Measurements from ENCODE around the gene TPGS2. TPM values are rescaled to one million over a fixed set of nuclear protein-coding genes. Genes with fewer than 3 reads are reported as not detected.

The TPGS2 gene
- polyA plus RNA-seq, 1 of the 3 experiments (the other 2 are of a cell fraction) = 235 TPM

- Histone ChIP-seq H3K79me2 (ENCODE audit: insufficient read depth) (no peaks in the 10 kb centered on the region), H3K4me3 (ENCODE audit: low read depth in 2 of 2, low read length in 1 of 2) (no peak overlapping the region), H3K9me3 (no peaks in the 10 kb centered on the region), H3K4me2 (no peak overlapping the region), H4K20me1 (ENCODE audit: insufficient read depth) (no peaks in the 10 kb centered on the region), H3K27ac (ENCODE audit: low read depth in 2 of 2, low read length in 1 of 2) (no peak overlapping the region), H3K9ac (no peak overlapping the region), H3K36me3 (replicated peaks in 1 of 2; ENCODE audit: control insufficient read depth in 1 of 2, insufficient read depth in 2 of 2, low read length in 1 of 2) (peaks cover 2 to 23% of the 10 kb centered on the region in 2 experiments), H3K4me1 (ENCODE audit: control insufficient read depth in 1 of 2, insufficient read depth in 2 of 2, low read depth in 1 of 2, low read length in 1 of 2) (no peaks in the 10 kb centered on the region; a peak in 2 of 4 replicates), H3K27me3 (ENCODE audit: insufficient read depth) (no peaks in the 10 kb centered on the region), H3K9me2 (no peaks in the 10 kb centered on the region), H2AFZ (ENCODE audit: low read depth) (no peak overlapping the region), H3F3A (replicated peaks; ENCODE audit: insufficient read depth) (no peaks in the 10 kb centered on the region)
- 100% methylated on average over 1 of the region's 1 CpG for WGBS (ENCODE audit: low lambda C conversion rate)
- CTCF ChIA-PET = interaction anchor here (1.5 to 1.9 kb wide), 2 partner anchors 9 to 90 kb away, joined by 3 to 9 read pairs; no protein-coding TSS in a partner anchor
- DNase-seq = no peak
- POLR2A ChIA-PET = no interaction called here
- TF ChIP-seq IRF3 (IDR thresholded peaks at IDR 0.05; ENCODE audit: low read depth, low read length) (no peak), RCOR1 (IDR thresholded peaks at IDR 0.05; ENCODE audit: low read length) (no peak), TEAD4 (IDR thresholded peaks at IDR 0.05; ENCODE audit: borderline replicate concordance, insufficient read depth) (no peak), NRF1 (IDR thresholded peaks at IDR 0.05; ENCODE audit: low read depth, low read length) (no peak), EZH2phosphoT487 (IDR thresholded peaks at IDR 0.05; ENCODE audit: borderline replicate concordance, low read depth) (no peak), MXI1 (IDR thresholded peaks at IDR 0.05; ENCODE audit: low read depth, low read length) (no peak), MAX (IDR thresholded peaks at IDR 0.05; ENCODE audit: low read depth) (no peak), SIN3A (IDR thresholded peaks at IDR 0.05; ENCODE audit: borderline replicate concordance, low read depth, low read length) (no peak), TCF12 (IDR thresholded peaks at IDR 0.05) (no peak), GABPA (IDR thresholded peaks at IDR 0.05; ENCODE audit: low read depth) (no peak), JUND (IDR thresholded peaks at IDR 0.05) (no peak), CHD2 (IDR thresholded peaks at IDR 0.05; ENCODE audit: low read length, partially characterized antibody) (no peak), ZBTB33 (IDR thresholded peaks at IDR 0.05; ENCODE audit: borderline replicate concordance, low read depth) (no peak), REST (IDR thresholded peaks at IDR 0.05; ENCODE audit: low read depth, low read length) (no peak), RFX5 (IDR thresholded peaks at IDR 0.05; ENCODE audit: low read length) (no peak), PBX3 (IDR thresholded peaks at IDR 0.05) (no peak), USF1 (IDR thresholded peaks at IDR 0.05; ENCODE audit: borderline replicate concordance, low read depth) (no peak), RXRA (IDR thresholded peaks at IDR 0.05; ENCODE audit: borderline replicate concordance, low read depth) (no peak)
Measured at GRCh38 chr18:36777566-36777965, 51.2 kb downstream of the TPGS2 start.

Measured in SK-N-SH (cell line).